GM21723 (cell line): ENCODE results near the gene TIMM10B.
A peak's percentile ranks its signal among the peaks of the same experiment; 100 is the strongest.

Source experiments
- ATAC-seq: cut with Tn5 transposase; IDR thresholded peaks from one replicate; pipeline ENCODE4 v1.9.1; 2021; ENCODE audit warnings: mild to moderate bottlenecking, moderate library complexity; ENCODE audit not compliant: unreplicated experiment

Gene TIMM10B

GRCh38 chr11:6481012-6481923 lies at the start of gene TIMM10B, which contains the start of gene ARFIP2:
TSS of gene TIMM10B (plus strand) at chr11:6481501. CDS start at chr11:6481517, 16 bp downstream.
TSS of gene ARFIP2 (minus strand) at chr11:6481331. CDS start at chr11:6480421, 910 bp downstream.
- peak; percentile 99 for ATAC-seq

- ATAC-seq: no peak
Measured at GRCh38 chr11:6431861-6432260, 49.4 kb upstream of the TIMM10B start.

- ATAC-seq: peak; percentile 55
Measured at GRCh38 chr11:6433998-6434660, 47.2 kb upstream of the TIMM10B start.

GRCh38 chr11:6437423-6437822 lies 43.9 kb upstream of the TIMM10B start:
- no peak for ATAC-seq

GRCh38 chr11:6437993-6438392 lies 43.3 kb upstream of the TIMM10B start:
- ATAC-seq: no peak

GRCh38 chr11:6438979-6439571 lies 42.2 kb upstream of the TIMM10B start:
- no peak for ATAC-seq

- no peak for ATAC-seq
Measured at GRCh38 chr11:6440906-6441358, 40.4 kb upstream of the TIMM10B start, which contains the start of gene HPX. TSS of gene HPX (minus strand) at chr11:6440987. CDS start at chr11:6440963, 24 bp downstream.

GRCh38 chr11:6442441-6442840 lies 38.9 kb upstream of the TIMM10B start:
- ATAC-seq: no peak

GRCh38 chr11:6443269-6444003 lies 37.9 kb upstream of the TIMM10B start:
- peak; percentile 84 for ATAC-seq

- ATAC-seq: no peak
Measured at GRCh38 chr11:6448574-6448973, 32.7 kb upstream of the TIMM10B start.

- no peak for ATAC-seq
Measured at GRCh38 chr11:6452219-6452618, 29.1 kb upstream of the TIMM10B start.

GRCh38 chr11:6453152-6453551 lies 28.1 kb upstream of the TIMM10B start:
- ATAC-seq: no peak

- no peak for ATAC-seq
Measured at GRCh38 chr11:6455070-6455469, 26.2 kb upstream of the TIMM10B start.

GRCh38 chr11:6456361-6457073 lies 24.8 kb upstream of the TIMM10B start:
- ATAC-seq: no peak

- no peak for ATAC-seq
Measured at GRCh38 chr11:6457581-6458320, 23.6 kb upstream of the TIMM10B start.

- ATAC-seq: no peak
Measured at GRCh38 chr11:6458352-6459098, 22.8 kb upstream of the TIMM10B start.

- no peak for ATAC-seq
Measured at GRCh38 chr11:6459099-6459450, 22.2 kb upstream of the TIMM10B start.

GRCh38 chr11:6468712-6469495 lies 12.4 kb upstream of the TIMM10B start:
- peak; percentile 65 for ATAC-seq
